Fibroblast of lung (primary cell): ENCODE measurements around the gene RAPGEF6. TPM values are rescaled to one million over a fixed set of nuclear protein-coding genes. Genes with fewer than 3 reads are reported as not detected.
"Not testable (repeated sequence)": the region's sequence is repeated elsewhere in the genome, so short reads cannot be mapped to it uniquely, and the experiment has no call there.

ENCODE experiments used
- DNase-seq, 2 donors: peaks; one replicate each; pipeline versions ENCODE4 v3.0.0 to v3.0.0-alpha.2; 2010; ENCODE audit warnings: low read depth in 2 of 2
- H2AFZ ChIP-seq: 2 replicates; pipeline ENCODE4 v1.5.1; 2012; ENCODE audit warnings: low read length, control low read depth, inconsistent platforms
- H3K27ac ChIP-seq: 2 replicates; pipeline ENCODE4 v1.5.1; 2011; ENCODE audit warnings: low read length, control low read depth; ENCODE audit not compliant: insufficient read depth
- H3K27me3 ChIP-seq: 2 replicates; pipeline ENCODE4 v1.5.1; 2011; ENCODE audit warnings: mild to moderate bottlenecking, low read length; ENCODE audit not compliant: control insufficient read depth, insufficient read depth
- H3K36me3 ChIP-seq: 2 replicates; pipeline ENCODE4 v1.5.1; 2011; ENCODE audit warnings: low read length; ENCODE audit not compliant: control insufficient read depth, insufficient read depth
- H3K4me1 ChIP-seq: 2 replicates; pipeline ENCODE4 v1.5.1; 2011; ENCODE audit warnings: low read length; ENCODE audit not compliant: control insufficient read depth, insufficient read depth; ENCODE audit errors: extremely low read depth
- H3K4me2 ChIP-seq: 2 replicates; pipeline ENCODE4 v1.5.1; 2011; ENCODE audit warnings: low read length, control low read depth; ENCODE audit not compliant: insufficient read depth; ENCODE audit errors: extremely low read depth
- H3K4me3 ChIP-seq, 4 experiments: fragments of 200-600 bp in 1 of 4; sonication (generic) in 1 of 4; replicated peaks in 1 of 4; 2 replicates each; pipeline ENCODE4 v1.5.1; 2011 to 2016; ENCODE audit warnings: low read length in 4 of 4, low read depth in 3 of 4, mild to moderate bottlenecking in 3 of 4, control low read depth in 2 of 4, inconsistent platforms in 1 of 4, mixed read lengths in 1 of 4; ENCODE audit not compliant: insufficient read depth in 1 of 4; ENCODE audit errors: control extremely low read depth in 1 of 4
- H3K79me2 ChIP-seq: 2 replicates; pipeline ENCODE4 v1.5.1; 2012; ENCODE audit warnings: mild to moderate bottlenecking, low read length, inconsistent platforms; ENCODE audit not compliant: control insufficient read depth, insufficient read depth
- H3K9ac ChIP-seq: 2 replicates; pipeline ENCODE4 v1.5.1; 2011; ENCODE audit warnings: mild to moderate bottlenecking, low read length, control low read depth; ENCODE audit not compliant: insufficient read depth
- H3K9me3 ChIP-seq: 2 replicates; pipeline ENCODE4 v1.5.1; 2012; ENCODE audit warnings: low read depth, low read length; ENCODE audit not compliant: control insufficient read depth, insufficient read depth
- H4K20me1 ChIP-seq: 2 replicates; pipeline ENCODE4 v1.5.1; 2011; ENCODE audit warnings: low read length; ENCODE audit not compliant: control insufficient read depth, insufficient read depth; ENCODE audit errors: extremely low read depth
- EZH2 ChIP-seq: IDR thresholded peaks from 2 replicates; pipeline ENCODE4 v1.5.1; 2012; ENCODE audit warnings: low read length, control low read depth, mild to moderate bottlenecking; ENCODE audit errors: missing control alignments
- polyA plus RNA-seq, 2 donors: library from polyadenylated mRNA; depleted of rRNA in 1 of 2; stranded (reverse) in 1 of 2; unstranded in 1 of 2; fragments of >200 nt; gene quantifications; 2 replicates each; pipeline ENCODE4 v1.2.1, GENCODE V29; 2011 to 2012; ENCODE audit warnings: missing spikeins in 1 of 2
- total RNA-seq: library from RNA; depleted of rRNA; stranded (reverse); fragments of >200 nt; gene quantifications from 2 replicates; pipeline ENCODE4 v1.2.1, GENCODE V29; 2014
- TF ChIP-seq, protein P1 (sequence below), 2 donors: IDR thresholded peaks in 1 of 2; conservative IDR thresholded peaks in 1 of 2; 1 replicate in 1 of 2; 2 replicates in 1 of 2; pipeline ENCODE4 v1.5.1; 2011 to 2012; ENCODE audit warnings: low read length in 2 of 2, control low read depth in 1 of 2, inconsistent platforms in 1 of 2, low read depth in 1 of 2, mild to moderate bottlenecking in 1 of 2

Gene RAPGEF6
- total and polyA plus RNA-seq, 2 donors (not counting 1 experiment from before 2014, with no cell fraction given): 10.2 to 35.7 TPM

DNA sequence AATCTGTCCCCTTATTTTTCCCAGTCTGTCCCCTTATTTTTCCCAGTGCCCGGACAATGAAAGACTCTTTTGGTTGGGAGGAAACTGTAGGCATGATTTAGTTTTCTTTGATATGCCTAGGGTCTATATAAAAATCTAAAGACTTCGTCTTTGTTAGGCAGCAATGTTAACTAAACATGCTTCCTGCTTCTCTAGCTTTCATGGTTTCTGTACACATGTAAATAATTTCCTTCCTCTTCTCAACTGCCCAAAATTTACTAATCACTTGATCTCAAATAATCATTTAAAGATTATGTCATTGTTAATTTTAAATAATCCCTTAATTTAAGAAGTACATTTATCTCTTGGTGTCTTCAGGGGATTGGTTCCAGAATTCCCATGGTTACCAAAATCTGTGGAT, 47.8 kb upstream of the RAPGEF6 start:
- H3K4me3 ChIP-seq: no peak overlapping the region
- TF ChIP-seq EZH2: no peak
- TF ChIP-seq, protein P1, sequence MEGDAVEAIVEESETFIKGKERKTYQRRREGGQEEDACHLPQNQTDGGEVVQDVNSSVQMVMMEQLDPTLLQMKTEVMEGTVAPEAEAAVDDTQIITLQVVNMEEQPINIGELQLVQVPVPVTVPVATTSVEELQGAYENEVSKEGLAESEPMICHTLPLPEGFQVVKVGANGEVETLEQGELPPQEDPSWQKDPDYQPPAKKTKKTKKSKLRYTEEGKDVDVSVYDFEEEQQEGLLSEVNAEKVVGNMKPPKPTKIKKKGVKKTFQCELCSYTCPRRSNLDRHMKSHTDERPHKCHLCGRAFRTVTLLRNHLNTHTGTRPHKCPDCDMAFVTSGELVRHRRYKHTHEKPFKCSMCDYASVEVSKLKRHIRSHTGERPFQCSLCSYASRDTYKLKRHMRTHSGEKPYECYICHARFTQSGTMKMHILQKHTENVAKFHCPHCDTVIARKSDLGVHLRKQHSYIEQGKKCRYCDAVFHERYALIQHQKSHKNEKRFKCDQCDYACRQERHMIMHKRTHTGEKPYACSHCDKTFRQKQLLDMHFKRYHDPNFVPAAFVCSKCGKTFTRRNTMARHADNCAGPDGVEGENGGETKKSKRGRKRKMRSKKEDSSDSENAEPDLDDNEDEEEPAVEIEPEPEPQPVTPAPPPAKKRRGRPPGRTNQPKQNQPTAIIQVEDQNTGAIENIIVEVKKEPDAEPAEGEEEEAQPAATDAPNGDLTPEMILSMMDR (conservative IDR thresholded peaks at IDR 0.05 in 1 of 2, IDR thresholded peaks at IDR 0.05 in 1 of 2; ENCODE audit: low read depth in 1 of 2, low read length in 2 of 2): no peak
- DNase-seq: no peak
- no peak overlapping the region for H3K4me2 ChIP-seq
- H2AFZ ChIP-seq: no peak overlapping the region
- no peaks in the 10 kb centered on the region for H4K20me1 ChIP-seq
- H3K79me2 ChIP-seq: no peaks in the 10 kb centered on the region
- H3K9me3 ChIP-seq: no peaks in the 10 kb centered on the region
- H3K9ac ChIP-seq: no peak overlapping the region
- H3K27ac ChIP-seq: no peak overlapping the region
- H3K27me3 ChIP-seq: no peaks in the 10 kb centered on the region
- H3K4me1 ChIP-seq: peaks cover 4% of the 10 kb centered on the region
- H3K36me3 ChIP-seq: no peaks in the 10 kb centered on the region

DNA sequence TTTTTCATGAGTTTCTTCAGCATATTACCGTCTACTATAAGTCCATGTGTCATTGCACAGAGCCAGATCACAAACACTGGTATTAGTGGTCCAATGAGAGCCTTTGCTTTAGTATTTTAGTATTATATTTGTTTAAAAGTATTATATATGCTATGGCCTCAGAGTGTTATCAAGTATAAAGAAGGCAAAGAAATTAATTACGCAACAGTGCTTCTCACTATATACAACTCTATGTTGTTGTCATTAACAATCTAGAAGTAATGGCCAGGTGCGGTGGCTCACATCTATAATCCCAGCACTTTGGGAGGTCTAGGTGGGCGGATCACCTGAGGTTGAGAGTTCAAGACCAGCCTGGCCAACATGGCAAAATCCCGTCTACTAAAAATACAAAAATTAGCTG, 47.1 kb upstream of the RAPGEF6 start:
- TF ChIP-seq EZH2: no peak
- TF ChIP-seq, protein P1 (conservative IDR thresholded peaks at IDR 0.05 in 1 of 2, IDR thresholded peaks at IDR 0.05 in 1 of 2; ENCODE audit: low read depth in 1 of 2, low read length in 2 of 2): no peak
- H3K27me3 ChIP-seq: no peaks in the 10 kb centered on the region
- no peak overlapping the region for H3K9ac ChIP-seq

DNA sequence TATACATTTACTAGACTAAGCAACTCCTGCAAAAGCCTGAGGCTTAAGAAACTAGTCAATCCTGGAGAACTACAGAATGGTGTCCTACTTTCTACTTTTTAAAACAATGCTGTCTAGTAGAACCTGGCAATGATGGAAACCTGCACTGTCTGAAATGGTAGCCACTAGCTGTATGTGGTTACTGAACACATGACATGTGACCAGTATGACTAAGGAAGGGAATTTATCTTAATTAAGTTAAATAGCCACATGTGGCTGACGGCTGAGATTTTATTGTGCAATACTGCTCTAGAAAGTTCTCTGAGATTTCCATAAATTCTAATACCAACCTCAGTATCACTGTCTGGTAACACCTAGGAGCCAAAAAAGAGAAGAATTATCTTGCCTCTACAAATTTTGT, 44.9 kb upstream of the RAPGEF6 start:
- H3K36me3 ChIP-seq: peaks cover 2% of the 10 kb centered on the region
- peaks cover 4% of the 10 kb centered on the region for H3K4me1 ChIP-seq
- no peaks in the 10 kb centered on the region for H3K27me3 ChIP-seq
- no peaks in the 10 kb centered on the region for H3K9me3 ChIP-seq
- DNase-seq: peak; percentile 88 to 89
- H3K79me2 ChIP-seq: no peaks in the 10 kb centered on the region
- TF ChIP-seq, protein P1 (conservative IDR thresholded peaks at IDR 0.05 in 1 of 2, IDR thresholded peaks at IDR 0.05 in 1 of 2; ENCODE audit: low read depth in 1 of 2, low read length in 2 of 2): no peak
- TF ChIP-seq EZH2: no peak
- H3K27ac ChIP-seq: no peak overlapping the region
- H3K9ac ChIP-seq: no peak overlapping the region
- no peaks in the 10 kb centered on the region for H4K20me1 ChIP-seq
- no peak overlapping the region for H2AFZ ChIP-seq
- no peak overlapping the region for H3K4me2 ChIP-seq
- H3K4me3 ChIP-seq: no peak overlapping the region

More for the DNA sequence above, 47.1 kb upstream of the RAPGEF6 start:
- H3K9me3 ChIP-seq: no peaks in the 10 kb centered on the region
- no peak overlapping the region for H3K4me2 ChIP-seq
- H4K20me1 ChIP-seq: no peaks in the 10 kb centered on the region
- no peak overlapping the region for H2AFZ ChIP-seq
- H3K79me2 ChIP-seq: no peaks in the 10 kb centered on the region
- no peak for DNase-seq
- H3K4me3 ChIP-seq: no peak overlapping the region
- peaks cover 4% of the 10 kb centered on the region for H3K4me1 ChIP-seq
- H3K36me3 ChIP-seq: no peaks in the 10 kb centered on the region
- H3K27ac ChIP-seq: no peak overlapping the region

DNA sequence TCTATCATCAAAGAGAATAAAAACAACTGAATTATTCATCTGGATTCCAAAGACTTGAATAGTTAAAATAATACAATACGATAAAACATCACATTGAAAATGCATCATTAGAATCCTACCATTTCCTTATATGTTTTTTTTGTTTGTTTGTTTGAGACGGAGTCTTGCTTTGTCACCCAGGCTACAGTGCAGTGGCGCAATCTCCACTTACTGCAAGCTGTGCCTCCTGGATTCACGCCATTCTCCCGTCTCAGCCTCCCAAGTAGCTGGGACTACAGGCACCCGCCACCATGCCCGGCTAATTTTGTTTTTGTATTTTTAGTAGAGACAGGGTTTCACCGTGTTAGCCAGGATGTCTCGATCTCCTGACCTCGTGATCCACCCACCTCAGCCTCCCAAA, 43.2 kb upstream of the RAPGEF6 start:
- H4K20me1 ChIP-seq, H3K4me2 ChIP-seq, H3K9ac ChIP-seq, H3K9me3 ChIP-seq, H3K36me3 ChIP-seq, H3K27me3 ChIP-seq, H3K79me2 ChIP-seq, H3K4me3 ChIP-seq, H3K4me1 ChIP-seq, H3K27ac ChIP-seq, H2AFZ ChIP-seq: not testable (repeated sequence)
- DNase-seq: peak in 1 of 2 donors; percentile 54
